Fibroblast of villous mesenchyme (primary cell): Measurements from ENCODE around the gene PRICKLE2. TPM values are rescaled to one million over a fixed set of nuclear protein-coding genes. Genes with fewer than 3 reads are reported as not detected.

ENCODE experiments used
- DNase-seq: peaks from one replicate; pipeline ENCODE4 v3.0.0-alpha.2; 2010; ENCODE audit warnings: low read depth
- H3K4me3 ChIP-seq: 2 replicates; pipeline ENCODE4 v1.5.1; 2011; ENCODE audit warnings: low read depth, mild to moderate bottlenecking, low read length
- CTCF ChIP-seq: IDR thresholded peaks from 2 replicates; pipeline ENCODE4 v1.5.1; 2012; ENCODE audit warnings: low read depth, mild to moderate bottlenecking, low read length; ENCODE audit not compliant: insufficient read depth
- total RNA-seq: library from RNA; depleted of rRNA; stranded (reverse); fragments of >200 nt; gene quantifications from 2 replicates; pipeline ENCODE4 v1.2.3, GENCODE V29; 2012

PRICKLE2 gene
- total RNA-seq, 1 donor = 36.3 TPM

GRCh38 chr3:64214381-64215018, 10.8 kb downstream of the PRICKLE2 start:
- H3K4me3 ChIP-seq = peak overlapping the region; percentile 47
- TF ChIP-seq CTCF = no peak
- peak; percentile 93 for DNase-seq

DNA sequence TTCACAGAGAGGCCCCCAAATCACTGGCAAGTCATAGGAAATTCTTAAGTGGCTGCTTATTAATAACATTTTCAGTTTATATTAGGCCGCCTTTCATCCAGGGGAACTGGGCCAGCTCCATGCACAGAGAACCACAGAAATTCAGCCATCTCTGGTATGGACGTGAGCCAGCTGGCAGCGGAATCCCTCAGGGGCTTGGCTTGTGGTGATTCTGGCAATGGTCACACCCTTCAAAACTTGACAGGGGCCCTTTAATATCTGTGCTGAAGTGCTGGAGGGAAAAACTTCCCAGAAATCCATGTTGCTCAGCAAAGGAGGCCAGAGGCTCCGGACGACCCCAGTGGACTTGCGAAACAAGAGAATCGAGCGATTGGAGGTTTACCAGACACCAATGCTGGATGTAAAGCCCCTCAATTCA, 11.3 kb downstream of the PRICKLE2 start:
- no peak for TF ChIP-seq CTCF
- peak; percentile 95 for DNase-seq
- H3K4me3 ChIP-seq = peak overlapping the region; percentile 47

GRCh38 chr3:64213224-64213878, 11.9 kb downstream of the PRICKLE2 start:
- no peak for TF ChIP-seq CTCF
- DNase-seq = no peak
- H3K4me3 ChIP-seq = peak overlapping the region; percentile 47

- peak; percentile 95 for DNase-seq
- no peak for TF ChIP-seq CTCF
- no peak overlapping the region for H3K4me3 ChIP-seq
Observed at GRCh38 chr3:64209866-64210621, 15.2 kb downstream of the PRICKLE2 start.

GRCh38 chr3:64207289-64208080, 17.8 kb downstream of the PRICKLE2 start:
- DNase-seq = peak; percentile 96
- TF ChIP-seq CTCF = no peak
- no peak overlapping the region for H3K4me3 ChIP-seq
